ENCODE data around the gene PPP1R11. TPM values are rescaled to one million over a fixed set of nuclear protein-coding genes. Genes with fewer than 3 reads are reported as not detected.

The PPP1R11 gene
- total and polyA plus RNA-seq, 2 of the 13 experiments (the other 11 are each of a cell fraction or from before 2014, with no cell fraction given), result 32.1 to 58.9 TPM

DNA sequence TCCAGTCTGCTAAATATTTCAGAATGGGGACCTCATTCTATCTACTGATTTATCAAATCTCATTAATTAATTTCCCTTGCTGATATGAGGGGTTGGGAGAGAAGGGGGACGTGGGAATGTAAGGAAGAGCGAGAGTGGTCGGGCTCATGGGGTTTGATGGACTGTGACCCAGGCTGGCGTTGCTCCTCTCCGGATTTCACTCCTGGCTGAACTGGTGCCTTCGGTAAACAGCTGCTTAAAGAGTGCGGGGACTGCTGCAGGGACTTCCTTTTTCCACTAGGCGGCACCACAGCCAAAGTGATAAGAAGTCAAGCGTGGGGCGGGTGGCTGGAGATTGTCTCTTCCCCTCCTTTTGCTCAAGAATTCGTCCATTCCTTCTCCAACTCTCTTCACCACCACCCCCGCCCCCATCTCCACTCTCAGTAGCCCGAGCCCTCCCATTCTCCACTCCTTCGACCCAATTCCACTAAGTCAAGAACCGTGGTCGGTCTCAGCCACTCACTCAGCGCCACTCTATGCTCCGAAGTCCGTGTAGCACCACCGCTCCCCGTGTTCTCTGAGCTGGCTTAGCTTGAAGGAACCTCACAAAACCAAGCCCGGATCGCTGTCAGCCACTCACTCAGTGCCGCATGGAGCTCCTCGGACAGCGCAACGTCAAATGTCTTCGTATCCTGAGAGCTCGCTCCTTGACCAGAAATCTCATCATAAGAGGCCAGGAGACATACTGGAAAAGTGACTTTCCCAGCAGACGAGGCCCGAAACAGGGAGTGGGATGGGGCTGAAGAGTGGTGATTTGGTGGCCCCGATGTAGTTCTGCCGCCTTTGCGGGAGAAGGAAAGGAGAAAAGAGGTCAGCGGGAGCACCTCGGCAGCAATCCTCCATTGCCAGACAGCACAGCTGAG lies 36.2 kb downstream of the PPP1R11 start (continued):
- TF ChIP-seq ZNF335 (CRISPR knock-in tag; IDR thresholded peaks at IDR 0.05), result no peak; the same call in 1 of the 2 replicates
- TF ChIP-seq, protein P1, sequence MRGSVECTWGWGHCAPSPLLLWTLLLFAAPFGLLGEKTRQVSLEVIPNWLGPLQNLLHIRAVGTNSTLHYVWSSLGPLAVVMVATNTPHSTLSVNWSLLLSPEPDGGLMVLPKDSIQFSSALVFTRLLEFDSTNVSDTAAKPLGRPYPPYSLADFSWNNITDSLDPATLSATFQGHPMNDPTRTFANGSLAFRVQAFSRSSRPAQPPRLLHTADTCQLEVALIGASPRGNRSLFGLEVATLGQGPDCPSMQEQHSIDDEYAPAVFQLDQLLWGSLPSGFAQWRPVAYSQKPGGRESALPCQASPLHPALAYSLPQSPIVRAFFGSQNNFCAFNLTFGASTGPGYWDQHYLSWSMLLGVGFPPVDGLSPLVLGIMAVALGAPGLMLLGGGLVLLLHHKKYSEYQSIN (CRISPR knock-in tag; IDR thresholded peaks at IDR 0.05; ENCODE audit: borderline replicate concordance), result no peak
- TF ChIP-seq ZNF33A (CRISPR knock-in tag; IDR thresholded peaks at IDR 0.05; ENCODE audit: borderline replicate concordance), result no peak
- TF ChIP-seq CBFB (CRISPR knock-in tag; IDR thresholded peaks at IDR 0.05), result no peak
- TF ChIP-seq, protein P2, sequence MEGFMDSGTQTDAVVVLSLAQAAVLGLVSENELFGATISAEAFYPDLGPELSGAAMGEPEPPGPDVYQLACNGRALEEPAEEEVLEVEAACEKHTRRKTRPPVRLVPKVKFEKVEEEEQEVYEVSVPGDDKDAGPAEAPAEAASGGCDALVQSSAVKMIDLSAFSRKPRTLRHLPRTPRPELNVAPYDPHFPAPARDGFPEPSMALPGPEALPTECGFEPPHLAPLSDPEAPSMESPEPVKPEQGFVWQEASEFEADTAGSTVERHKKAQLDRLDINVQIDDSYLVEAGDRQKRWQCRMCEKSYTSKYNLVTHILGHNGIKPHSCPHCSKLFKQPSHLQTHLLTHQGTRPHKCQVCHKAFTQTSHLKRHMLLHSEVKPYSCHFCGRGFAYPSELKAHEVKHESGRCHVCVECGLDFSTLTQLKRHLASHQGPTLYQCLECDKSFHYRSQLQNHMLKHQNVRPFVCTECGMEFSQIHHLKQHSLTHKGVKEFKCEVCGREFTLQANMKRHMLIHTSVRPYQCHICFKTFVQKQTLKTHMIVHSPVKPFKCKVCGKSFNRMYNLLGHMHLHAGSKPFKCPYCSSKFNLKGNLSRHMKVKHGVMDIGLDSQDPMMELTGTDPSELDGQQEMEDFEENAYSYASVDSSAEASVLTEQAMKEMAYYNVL (CRISPR knock-in tag; IDR thresholded peaks at IDR 0.05; ENCODE audit: borderline replicate concordance), result no peak
- no peak for TF ChIP-seq ZNF256 (CRISPR knock-in tag; conservative IDR thresholded peaks at IDR 0.05)
- no peak for TF ChIP-seq ZNF382 (CRISPR knock-in tag; IDR thresholded peaks at IDR 0.05; ENCODE audit: borderline replicate concordance)
- TF ChIP-seq TBX2 (CRISPR knock-in tag; IDR thresholded peaks at IDR 0.05; ENCODE audit: borderline replicate concordance), result peak; percentile 34; the same call in 1 of the 2 replicates
- TF ChIP-seq, protein P3, sequence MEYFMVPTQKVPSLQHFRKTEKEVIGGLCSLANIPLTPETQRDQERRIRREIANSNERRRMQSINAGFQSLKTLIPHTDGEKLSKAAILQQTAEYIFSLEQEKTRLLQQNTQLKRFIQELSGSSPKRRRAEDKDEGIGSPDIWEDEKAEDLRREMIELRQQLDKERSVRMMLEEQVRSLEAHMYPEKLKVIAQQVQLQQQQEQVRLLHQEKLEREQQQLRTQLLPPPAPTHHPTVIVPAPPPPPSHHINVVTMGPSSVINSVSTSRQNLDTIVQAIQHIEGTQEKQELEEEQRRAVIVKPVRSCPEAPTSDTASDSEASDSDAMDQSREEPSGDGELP (IDR thresholded peaks at IDR 0.05; ENCODE audit: borderline replicate concordance, low read depth), result peak; percentile 91
- TF ChIP-seq, protein P4, sequence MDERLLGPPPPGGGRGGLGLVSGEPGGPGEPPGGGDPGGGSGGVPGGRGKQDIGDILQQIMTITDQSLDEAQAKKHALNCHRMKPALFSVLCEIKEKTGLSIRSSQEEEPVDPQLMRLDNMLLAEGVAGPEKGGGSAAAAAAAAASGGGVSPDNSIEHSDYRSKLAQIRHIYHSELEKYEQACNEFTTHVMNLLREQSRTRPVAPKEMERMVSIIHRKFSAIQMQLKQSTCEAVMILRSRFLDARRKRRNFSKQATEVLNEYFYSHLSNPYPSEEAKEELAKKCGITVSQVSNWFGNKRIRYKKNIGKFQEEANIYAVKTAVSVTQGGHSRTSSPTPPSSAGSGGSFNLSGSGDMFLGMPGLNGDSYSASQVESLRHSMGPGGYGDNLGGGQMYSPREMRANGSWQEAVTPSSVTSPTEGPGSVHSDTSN (CRISPR knock-in tag; IDR thresholded peaks at IDR 0.05), result peak; percentile 21; the same call in 1 of the 2 replicates
- TF ChIP-seq GZF1 (CRISPR knock-in tag; IDR thresholded peaks at IDR 0.05), result 0 out of 2 replicates have a peak, but pooled peaks have one; percentile 64
- TF ChIP-seq SMARCE1 (IDR thresholded peaks at IDR 0.05; ENCODE audit: borderline replicate concordance), result no peak
- 0 out of 2 replicates have a peak, but pooled peaks have one; percentile 7 for TF ChIP-seq ONECUT2 (CRISPR knock-in tag; IDR thresholded peaks at IDR 0.05)
- no peak for TF ChIP-seq ZNF713 (CRISPR knock-in tag; IDR thresholded peaks at IDR 0.05)
- no peak for TF ChIP-seq GLI4 (CRISPR knock-in tag; IDR thresholded peaks at IDR 0.05; ENCODE audit: borderline replicate concordance)
- no peak; the same call in 1 of the 2 replicates for TF ChIP-seq PHF8 (CRISPR knock-in tag; IDR thresholded peaks at IDR 0.05)
- 0 out of 2 replicates have a peak, but pooled peaks have one; percentile 70 for TF ChIP-seq ZNF746 (CRISPR knock-in tag; IDR thresholded peaks at IDR 0.05)
- TF ChIP-seq ELF1 (CRISPR knock-in tag; IDR thresholded peaks at IDR 0.05), result peak; percentile 26; the same call in 1 of the 2 replicates
- TF ChIP-seq, protein P5, sequence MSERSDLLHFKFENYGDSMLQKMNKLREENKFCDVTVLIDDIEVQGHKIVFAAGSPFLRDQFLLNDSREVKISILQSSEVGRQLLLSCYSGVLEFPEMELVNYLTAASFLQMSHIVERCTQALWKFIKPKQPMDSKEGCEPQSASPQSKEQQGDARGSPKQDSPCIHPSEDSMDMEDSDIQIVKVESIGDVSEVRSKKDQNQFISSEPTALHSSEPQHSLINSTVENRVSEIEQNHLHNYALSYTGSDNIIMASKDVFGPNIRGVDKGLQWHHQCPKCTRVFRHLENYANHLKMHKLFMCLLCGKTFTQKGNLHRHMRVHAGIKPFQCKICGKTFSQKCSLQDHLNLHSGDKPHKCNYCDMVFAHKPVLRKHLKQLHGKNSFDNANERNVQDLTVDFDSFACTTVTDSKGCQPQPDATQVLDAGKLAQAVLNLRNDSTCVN (CRISPR knock-in tag; IDR thresholded peaks at IDR 0.05; ENCODE audit: borderline replicate concordance), result no peak; the same call in 1 of the 2 replicates
- 0 out of 2 replicates have a peak, but pooled peaks have one; percentile 9 for TF ChIP-seq ZNF121 (CRISPR knock-in tag; IDR thresholded peaks at IDR 0.05)
- no peak for TF ChIP-seq FOSL1 (CRISPR knock-in tag; IDR thresholded peaks at IDR 0.05; ENCODE audit: borderline replicate concordance)
- TF ChIP-seq JDP2 (CRISPR knock-in tag; IDR thresholded peaks at IDR 0.05; ENCODE audit: borderline replicate concordance), result no peak
- no peak for TF ChIP-seq BCL6 (CRISPR knock-in tag; IDR thresholded peaks at IDR 0.05)
